ENCODE results near the gene SLU7.

GRCh38 chr5:160360310-160360709 is 58.6 kb downstream of the SLU7 start:
- TF ChIP-seq CTCF (conservative IDR thresholded peaks at IDR 0.05 in 1 of 2, IDR thresholded peaks at IDR 0.05 in 1 of 2; ENCODE audit: extremely low read depth in 1 of 2, insufficient read depth in 1 of 2, low read depth in 1 of 2, low read length in 2 of 2) = no peak
- no peak for TF ChIP-seq EZH2 (IDR thresholded peaks at IDR 0.05; ENCODE audit: borderline replicate concordance, low read length)
